NCI-H82 treated with DMSO at 0.1 percent for 48 hours (cell line): ENCODE measurements around the gene GNRH2.
"Not testable (repeated sequence)": the region's sequence is repeated elsewhere in the genome, so short reads cannot be mapped to it uniquely, and the experiment has no call there.

ENCODE experiments used
- DNase-seq: peaks from one replicate; lab custom pipeline; 2025; ENCODE audit not compliant: unreplicated experiment; lab: John Stamatoyannopoulos, UW

Gene GNRH2

DNA sequence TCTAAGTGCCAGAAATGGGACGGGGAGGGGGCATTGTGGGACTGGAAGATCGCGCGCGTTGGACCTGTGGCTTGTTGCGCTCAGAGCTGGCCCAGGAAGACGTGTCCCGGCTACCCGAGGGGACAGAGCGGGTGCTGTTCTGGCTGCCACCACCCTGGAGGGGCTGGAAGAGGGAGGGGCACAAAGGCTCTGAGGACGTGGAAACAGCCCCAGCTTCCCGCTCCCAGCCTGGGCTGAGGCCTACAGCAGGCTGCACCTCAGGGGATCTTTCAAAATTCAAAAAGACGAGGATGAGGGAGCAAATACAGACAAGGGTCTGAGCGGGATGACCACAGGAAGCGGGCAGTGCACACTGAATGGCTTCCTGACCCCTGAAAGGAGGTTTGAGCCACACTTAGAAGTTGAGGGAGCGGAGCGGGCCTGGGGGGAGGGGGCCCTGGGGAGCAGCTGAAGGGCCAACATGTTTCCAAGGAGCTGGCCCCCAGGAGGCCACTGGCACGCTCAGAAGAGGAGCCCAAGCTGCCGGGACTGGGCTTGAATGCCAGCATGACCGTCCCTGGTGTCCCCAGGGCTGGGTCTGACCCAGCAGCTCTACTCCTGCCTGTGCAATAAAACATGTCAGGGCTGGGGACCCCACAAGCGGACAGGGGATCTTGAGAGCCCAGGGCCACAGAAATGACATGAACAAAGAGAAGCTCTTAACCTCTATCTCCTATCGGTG is 29.3 kb downstream of the GNRH2 start:
- DNase-seq = no peak

DNA sequence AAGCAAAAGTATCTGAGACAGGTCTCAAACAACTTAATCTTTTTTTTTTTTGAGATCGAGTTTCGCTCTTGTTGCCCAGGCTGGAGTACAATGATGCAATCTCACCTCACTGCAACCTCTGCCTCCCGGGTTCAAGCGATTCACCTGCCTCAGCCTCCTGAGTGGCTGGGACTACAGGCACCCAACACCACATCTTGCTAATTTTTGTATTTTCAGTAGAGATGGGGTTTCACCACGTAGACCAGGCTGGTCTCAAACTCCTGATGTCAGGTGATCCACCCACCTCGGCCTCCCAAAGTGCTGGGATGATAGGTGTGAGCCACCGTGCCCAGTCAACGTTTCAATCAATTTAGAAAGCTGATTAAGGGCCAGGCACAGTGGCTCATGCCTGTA is 29.8 kb downstream of the GNRH2 start:
- DNase-seq = not testable (repeated sequence)

DNA sequence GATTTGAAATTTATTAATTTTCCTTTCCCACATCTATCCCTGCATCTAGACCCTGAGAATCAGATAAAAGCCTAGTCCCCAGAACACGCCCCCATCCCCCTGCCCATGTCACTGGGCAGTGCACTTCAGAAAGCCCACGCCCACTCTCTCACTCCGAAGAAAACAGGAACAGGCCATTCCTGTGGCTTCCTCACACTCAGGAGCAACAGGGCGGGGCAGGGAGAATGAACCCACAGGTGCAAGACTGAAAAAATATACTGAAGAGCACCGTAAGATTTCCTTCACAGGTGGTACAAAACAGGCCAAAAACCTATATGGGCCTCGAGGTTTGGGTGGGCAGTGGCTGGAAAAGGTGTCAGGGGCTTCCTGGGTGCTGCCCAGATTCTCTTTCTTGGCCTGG is 31.4 kb downstream of the GNRH2 start:
- DNase-seq = no peak

DNA sequence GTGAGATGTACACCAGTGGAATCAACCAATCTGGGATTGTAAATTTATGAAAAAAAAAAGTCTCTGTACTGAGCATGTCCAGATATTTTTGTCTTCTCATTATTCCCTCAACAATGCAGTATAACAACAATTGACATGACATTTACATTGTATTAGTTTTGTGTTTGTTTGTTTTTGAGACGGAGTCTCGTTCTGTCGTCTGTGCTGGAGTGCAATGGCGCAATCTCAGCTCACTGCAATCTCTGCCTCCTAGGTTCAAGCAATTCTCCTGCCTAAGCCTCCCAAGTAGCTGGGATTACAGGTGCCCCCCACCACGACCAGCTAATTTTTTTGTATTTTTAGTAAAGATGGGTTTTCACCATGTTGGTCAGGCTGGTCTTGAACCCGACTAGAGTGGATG is 31.9 kb downstream of the GNRH2 start:
- DNase-seq = not testable (repeated sequence)

DNA sequence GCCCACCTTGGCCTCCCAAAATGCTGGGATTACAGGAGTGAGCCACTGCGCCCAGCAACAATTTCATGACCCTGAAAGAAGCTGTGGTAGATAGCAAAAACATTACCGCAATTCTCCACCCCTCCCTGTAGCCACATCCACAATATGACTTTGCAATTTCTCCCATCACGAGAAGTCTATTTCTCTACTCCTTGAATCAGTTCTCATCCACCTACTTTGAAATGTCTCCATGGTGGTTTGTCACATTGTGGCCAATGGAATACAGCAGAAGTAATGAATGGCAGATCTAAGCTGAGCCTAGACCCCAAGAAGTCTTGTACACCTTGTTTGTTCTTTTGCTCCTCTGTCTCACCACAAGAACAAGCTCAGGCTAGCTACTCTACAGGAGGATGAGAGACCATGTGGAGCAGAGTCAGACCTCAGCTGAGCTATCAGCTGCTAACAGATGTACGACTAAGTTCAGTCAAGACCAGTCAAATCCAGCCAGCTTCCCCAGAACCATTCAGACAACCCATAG is 34.3 kb downstream of the GNRH2 start:
- DNase-seq = no peak

DNA sequence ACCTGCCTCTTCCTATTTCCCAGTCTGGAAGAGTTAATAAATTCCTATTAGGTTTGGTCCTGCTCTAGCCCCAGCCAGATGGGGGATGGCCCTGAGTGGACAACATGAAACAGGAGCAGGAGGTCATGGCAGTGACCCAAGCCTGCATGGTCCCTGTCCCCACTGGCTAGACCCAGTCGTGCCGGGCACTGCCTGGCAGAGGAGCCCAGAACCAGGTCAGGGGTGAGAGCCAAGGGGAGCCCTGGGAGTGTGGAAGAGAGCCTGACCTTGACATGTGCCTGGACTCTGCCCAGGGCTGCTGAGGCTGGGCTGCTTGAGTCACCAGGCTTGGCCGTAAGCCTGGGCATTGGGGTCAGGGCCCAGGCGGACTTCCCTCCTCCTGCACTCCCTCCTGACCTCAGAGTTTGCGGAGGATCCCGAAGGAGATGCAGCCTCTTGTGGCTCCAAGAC is 37.5 kb downstream of the GNRH2 start:
- no peak for DNase-seq

DNA sequence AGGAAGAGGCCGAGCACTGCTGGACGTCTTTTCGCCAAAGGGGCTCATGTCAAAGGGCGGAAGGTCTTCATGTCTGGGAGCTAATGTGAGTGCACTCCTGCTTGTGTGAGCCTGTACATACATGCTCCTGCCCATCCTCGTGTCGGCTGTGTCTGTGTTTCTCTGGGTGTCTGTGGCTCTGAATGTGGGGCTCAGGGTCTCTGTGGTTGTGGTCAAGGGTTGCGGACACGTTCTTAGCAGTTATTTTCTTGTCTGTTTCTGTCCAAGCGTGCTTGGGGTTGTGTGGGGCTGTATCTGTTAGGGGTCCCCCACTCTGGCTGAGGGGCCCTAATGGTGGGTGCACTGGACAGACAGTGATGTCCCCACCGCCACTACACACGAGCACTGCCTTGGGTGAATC is 38.2 kb downstream of the GNRH2 start:
- no peak for DNase-seq

DNA sequence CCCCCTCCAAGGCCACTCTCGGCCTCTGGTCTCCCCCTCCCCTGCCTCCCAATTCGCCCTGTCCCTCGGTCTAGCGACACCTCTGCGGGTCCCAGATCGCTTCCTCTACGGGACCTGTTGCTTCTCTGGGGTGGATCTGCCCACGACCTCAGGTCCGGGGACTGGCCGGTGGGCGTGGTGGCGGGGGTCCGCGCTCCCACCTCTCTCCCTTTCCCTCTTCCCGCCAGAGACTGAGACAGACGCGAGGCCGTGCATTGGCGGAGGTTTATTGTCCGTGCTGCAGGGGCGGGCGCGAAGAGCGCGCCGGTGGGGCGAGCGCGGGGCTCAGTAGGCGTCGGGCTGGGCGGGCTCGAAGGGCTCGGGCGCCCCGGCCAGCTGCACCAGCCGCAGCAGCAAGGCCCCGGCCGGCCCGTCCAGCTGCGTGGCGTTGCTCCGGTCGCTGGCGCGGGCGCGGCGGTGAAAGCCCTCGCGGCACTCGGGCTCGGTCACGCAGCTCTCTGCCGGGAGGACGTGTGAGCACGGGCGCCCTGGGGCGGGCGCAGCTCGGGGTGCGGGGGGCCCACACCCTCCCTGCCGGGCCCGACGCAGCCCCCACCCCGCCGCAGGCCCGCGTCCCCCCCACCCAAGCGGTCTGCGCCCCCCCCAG is 39.0 kb downstream of the GNRH2 start:
- DNase-seq = no peak

DNA sequence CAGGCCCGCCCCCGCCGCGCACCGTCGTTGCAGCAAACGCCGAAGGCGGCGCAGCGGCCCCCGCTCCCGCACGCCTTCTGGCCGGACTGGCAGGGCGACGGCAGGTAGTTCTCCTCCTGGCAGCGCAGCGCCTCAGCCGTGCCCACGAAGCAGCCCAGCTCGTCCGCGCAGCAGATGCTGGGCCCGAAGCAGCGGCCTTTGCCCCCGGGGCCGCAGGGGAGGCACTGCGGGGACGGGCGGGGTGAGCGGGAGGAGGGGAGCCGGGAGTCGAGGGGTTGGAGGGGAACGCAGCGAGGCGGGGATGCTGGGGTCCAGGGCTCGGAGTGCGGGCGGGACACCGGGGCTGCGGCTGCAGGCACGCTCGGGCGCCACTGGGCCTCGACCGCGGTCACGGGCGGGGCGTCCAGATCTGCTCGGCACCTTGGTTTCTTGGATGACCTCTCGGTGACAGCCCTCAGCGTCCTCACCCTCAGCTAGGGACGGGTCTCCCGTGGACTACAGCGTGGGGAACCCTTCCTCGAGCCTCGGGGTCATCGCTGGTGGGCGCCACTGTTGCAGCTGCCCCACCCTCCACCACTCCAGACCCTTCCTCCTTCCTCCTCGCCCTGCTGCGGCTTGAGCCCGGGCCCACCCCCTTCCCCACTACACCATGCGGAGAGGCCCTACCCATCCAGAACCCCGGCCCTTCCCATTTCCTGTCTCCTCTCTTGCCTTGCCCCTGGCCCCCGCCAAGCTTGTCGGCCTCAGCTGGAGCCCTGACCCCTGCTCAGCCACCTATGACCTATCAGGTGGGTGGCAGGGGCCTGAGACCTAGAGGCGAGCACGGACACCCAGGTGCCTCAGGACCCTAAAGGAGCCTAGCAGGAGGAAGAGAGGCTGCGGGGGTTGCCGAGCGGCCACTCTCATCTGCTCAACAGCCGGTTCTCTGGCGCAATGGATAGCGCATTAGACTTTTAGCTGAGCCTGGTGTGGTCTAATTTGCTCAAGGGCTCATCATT is 39.8 kb downstream of the GNRH2 start:
- no peak for DNase-seq

DNA sequence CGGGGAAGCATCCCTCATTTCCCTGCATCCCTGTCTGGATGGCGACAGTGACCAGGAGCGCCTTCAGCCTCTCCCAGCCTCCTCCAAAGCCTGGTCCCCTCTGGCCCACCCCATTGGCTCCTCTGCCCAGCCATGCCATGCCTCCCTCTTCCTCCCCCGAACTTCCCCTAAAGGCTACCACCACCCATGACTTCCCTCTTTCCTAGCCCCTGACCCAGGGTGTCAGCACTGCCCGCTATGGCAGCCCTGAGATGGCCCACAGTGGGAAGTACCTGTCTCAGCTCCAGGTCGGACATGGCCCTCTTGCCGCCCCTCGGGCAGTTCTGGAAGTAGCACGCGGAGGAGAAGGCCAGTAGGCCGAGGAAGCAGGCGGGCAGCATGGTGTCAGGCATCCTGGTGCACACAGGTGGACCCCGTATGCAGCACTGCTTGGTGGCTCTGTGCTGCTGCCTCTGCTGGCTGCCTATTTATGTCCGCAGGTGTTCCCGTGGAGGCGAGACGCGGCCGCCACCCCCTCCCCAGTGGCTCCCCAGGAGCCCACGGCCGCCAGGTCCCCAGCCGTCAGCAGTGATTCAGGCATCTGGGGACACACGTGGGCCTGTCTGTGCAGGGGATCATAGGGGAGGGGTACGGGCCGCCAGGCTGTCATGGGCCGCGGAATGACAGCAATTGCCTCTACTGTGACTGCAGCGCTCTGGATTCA is 41.0 kb downstream of the GNRH2 start, which contains the start of gene AVP:
TSS of gene AVP (minus strand) at position 442 of the 703 bp plus-strand sequence. CDS start at position 392, 50 bp downstream.
- no peak for DNase-seq

DNA sequence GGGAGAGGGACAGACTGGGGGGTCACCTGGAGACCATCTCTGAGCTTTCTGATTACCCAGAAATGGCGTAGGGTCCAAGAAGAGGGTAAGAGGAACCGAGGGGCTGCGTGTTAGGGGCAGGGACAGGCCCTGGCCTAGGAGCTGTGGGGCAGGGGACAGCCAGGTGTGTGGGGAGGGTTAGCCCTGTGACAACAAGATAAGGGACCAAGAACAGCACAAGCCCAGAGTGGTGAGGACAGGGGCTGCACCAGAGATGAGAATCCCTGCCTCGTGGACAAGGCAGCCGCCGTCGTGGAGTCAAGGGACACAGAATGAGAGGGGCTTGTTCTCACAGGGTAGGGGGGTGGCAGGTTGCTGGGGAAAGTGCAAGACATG is 41.6 kb downstream of the GNRH2 start:
- no peak for DNase-seq

DNA sequence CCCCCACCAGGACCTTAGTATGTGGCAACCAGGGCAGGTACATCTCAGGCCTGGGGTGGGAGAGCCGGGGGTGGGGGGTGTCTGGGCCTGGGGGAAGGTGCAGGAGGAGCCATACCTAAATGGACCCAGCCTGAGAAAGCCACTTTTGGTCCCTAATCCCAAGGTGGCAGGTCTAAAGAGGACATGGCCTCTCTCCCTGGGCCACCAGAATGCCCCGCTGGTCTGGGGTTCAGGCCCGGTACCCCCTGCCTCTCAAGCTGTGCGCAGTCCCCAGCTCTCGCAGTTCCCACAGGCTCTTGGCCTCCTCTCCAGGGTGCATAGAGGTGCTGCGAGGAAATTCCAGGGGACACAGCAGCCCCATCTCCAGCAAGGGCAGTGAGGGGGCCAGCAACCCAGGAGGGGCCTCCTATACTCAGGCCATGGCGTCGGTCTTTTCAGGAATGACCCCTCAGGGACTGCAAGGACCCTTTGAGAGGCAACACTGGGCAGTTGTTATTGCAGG is 42.2 kb downstream of the GNRH2 start:
- DNase-seq = no peak

DNA sequence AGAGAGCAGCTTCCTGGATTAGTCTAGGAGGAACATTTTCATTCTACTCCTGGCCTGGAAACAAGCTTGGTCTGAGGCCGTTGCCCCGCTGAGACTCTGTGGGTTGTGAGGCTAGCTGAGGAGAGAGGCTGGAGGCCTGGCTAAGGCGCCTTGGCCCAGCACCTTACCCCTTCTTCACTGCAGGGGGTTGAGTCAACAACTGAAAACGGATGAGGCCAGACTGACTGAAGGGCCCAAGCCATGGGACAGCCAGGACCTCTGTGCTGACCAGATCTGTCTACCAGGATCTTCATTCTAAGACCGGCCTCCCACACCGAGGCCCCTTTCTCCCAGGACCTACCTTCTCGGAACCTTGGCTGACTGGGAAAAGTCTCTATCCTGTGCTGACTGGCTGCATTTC is 44.6 kb downstream of the GNRH2 start:
- no peak for DNase-seq

DNA sequence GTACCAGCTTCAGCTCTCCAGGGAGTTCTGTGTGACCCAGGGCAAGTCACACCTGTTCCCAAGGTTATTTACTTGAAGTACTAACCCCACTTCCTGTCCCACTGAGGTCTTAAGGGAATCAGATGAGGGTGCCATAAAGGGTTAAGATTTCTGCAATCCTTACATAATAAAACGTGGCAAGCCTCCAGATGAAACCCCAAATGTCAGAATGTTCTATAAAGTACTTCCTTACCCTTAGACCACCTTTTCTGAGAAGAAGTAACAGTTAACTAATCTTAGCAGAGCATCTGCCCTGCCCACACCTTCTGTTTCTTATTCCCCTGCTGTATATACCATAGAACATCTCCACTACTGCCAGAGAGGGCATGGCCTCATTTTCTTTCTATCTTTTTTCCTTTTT is 47.1 kb downstream of the GNRH2 start:
- DNase-seq = no peak

DNA sequence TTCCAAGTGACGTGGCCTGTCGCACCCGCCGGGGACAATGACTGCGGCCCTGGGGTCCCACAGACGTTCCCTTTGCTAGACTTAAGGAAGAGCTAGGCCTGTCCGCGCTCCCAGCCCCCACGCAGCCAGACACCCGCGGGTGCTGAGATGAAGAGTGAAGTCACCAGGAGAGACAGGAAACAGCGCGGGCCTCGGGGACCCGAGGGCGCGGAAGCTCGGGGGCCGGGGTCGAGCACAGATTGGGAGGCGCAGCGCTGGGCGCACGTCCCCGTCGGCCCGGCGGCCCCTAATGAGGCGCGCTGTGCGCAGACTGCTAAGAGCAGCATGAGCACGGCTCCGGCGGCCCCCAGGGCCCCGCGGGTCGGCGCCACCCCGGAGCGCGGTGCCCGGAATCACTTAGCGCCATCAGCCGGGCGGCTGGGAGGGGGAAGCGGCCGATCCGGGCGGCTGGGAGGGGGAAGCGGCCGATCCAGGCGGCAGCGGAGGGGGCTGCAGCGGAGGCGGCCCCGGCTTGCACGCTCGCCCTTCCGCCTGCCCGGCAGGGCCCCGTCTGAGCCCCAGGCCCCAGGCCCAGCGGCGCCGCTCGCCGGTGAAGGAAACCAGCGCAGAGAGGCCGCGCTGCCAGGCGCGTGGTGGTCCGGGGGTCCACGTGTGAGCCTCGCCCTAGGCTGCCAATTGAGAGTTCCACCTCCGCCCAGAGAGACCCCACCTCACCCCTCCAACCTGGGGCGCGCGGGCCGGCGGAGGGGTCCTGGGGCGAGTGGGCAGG is 49.4 kb downstream of the GNRH2 start:
- DNase-seq = no peak

DNA sequence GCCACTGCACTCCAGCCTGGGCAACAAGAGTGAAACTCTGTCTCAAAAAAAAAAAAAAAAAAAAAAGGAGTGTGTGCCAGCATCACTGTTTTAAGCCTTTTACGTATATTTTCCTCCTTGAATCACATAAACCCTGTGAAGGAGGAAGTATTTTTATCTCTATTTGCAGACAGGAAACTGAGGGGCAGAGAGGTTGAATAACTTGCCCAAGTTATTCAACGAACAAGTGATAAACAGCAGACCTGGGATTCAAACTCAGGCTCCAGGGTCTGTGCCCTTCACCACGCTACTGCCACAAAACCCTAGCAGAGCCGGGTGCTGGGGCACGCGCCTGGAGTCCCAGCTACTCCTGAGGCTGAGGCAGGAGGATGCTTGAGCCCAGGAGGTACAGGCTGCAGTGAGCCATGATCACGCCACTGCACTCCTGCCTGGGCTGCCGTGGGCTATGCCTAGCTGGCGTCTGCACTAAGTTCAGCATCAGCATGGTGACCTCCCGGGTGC is 50.5 kb downstream of the GNRH2 start:
- no peak for DNase-seq

DNA sequence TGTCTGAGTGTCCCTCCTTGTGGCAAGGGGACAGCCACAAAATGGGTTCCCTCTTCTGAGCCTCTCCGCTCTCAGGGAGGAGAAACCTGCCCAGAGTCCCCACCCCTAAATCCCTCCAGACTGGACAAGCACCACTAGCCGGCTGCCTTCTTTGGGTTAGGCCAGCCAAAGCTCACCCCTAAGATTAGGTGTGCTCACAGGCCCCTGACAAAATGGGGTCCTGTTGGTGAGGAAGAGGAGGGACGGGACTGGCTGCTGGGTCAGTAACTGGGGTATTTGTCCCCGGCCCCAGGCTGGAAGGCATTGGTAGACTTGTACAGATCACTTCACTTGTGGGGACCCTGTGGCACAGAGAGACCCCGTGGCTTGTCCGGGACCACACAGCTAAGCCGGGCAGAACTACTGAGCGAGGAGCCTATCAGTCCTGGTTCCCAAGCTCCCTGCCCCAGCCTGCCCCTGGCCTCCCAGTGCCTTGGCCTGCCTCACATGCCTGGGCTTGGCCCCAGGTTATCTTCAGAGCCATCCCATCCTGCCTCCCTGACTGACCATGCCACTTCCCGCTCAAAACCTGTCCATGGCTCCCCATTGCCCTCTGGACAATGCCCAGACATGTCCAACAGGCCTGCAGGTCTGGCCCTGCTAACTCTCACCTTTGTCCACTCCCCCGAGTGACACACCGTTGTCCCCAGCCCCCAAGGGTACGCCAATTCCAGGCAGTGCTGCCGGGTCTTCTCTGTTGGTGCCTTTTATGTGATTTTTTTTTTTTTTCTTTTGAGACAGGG is 51.6 kb downstream of the GNRH2 start:
- DNase-seq = no peak
